Measurements from ENCODE around the gene LYRM4.

The LYRM4 gene

DNA sequence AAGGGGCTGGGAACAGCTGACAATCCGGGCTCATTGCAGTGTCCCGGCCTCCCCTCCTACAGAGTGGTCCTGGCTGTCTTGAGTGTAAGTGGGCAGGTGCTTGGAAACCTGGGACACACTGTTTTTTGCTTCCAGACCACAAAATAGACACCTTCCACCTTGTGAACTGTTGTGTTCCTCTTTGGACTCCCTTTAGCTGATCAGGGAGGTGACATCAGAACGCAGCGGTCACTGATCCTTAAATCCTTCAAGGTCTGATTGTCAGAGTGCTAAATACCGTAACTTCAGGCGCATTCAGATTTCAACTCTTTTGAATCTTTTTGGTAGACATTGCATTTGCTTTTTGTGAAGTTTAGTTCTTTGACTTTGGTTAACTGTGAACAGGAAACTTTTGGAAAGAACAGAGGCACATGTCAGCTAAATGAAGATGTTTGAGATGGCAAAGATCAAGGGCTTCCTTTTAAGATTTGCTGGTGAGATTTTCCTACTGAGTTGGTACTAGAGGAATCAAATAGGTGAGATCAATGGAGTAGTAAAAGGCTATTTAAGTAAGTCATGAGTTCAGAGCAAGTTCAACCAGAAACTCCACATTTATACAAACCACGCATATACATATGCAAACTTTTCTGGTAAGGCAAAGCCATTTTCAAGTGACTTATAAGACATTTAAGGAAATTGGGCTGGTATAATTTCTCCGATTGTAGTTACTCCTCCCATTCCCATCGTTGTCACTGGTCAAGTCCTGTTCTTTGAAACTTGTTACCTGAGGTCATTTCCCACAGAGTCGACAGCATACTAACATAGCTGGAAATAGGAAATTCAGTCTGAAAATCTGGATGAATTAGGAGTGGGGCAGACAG, 169.3 kb downstream of the LYRM4 start:
- DNase-seq, result no peak

GRCh38 chr6:5090603-5091002, 170.1 kb downstream of the LYRM4 start:
- DNase-seq, result no peak

GRCh38 chr6:5089481-5090438, 171.0 kb downstream of the LYRM4 start:
- DNase-seq, result no peak

- DNase-seq, result no peak
Measured at GRCh38 chr6:5088780-5089179, 172.0 kb downstream of the LYRM4 start.

DNA sequence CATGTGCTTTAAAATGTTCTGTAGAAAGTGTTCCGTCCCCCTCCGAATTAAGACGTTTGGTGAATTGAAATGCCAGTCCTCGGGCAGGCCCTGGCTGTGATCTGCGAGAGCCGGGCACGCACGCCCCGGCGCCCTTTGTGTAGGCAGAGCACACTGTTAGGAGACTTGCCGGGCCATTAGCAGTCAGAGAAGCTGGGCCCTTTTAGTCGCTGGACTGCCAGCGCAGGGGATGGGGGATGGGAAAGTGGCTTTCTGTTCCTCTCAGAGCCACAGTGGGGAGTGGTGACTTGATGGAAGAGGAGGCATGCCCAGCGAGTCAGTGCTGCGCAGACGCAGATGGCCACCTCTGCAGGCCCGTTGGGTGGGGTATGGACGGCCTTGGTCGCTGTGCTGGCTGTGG, 173.4 kb downstream of the LYRM4 start:
- DNase-seq, result no peak

- no peak for DNase-seq
Measured at GRCh38 chr6:5086294-5086890, 174.4 kb downstream of the LYRM4 start.

DNA sequence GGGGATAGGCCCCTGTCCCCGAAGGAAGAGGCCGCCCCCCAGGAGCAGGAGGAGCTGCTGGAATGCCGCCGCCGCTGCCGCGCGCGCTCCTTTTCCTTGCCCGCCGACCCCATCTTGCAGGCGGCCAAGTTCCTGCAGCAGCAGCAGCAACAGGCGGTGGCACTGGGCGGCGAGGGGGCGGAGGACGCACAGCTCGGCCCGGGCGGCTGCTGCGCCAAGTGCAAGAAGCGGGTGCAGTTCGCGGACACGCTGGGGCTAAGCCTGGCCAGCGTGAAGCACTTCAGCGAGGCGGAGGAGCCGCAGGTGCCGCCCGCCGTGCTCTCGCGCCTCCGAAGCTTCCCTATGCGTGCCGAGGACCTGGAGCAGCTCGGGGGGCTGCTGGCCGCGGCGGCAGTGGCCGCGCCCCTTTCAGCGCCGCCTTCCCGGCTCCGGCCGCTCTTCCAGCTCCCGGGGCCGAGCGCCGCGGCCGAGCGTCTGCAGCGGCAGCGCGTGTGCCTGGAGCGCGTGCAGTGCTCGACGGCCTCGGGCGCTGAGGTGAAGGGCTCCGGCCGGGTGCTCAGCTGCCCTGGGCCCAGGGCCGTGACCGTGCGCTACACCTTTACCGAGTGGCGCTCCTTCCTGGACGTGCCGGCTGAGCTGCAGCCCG, 175.0 kb downstream of the LYRM4 start:
- DNase-seq, result no peak

DNA sequence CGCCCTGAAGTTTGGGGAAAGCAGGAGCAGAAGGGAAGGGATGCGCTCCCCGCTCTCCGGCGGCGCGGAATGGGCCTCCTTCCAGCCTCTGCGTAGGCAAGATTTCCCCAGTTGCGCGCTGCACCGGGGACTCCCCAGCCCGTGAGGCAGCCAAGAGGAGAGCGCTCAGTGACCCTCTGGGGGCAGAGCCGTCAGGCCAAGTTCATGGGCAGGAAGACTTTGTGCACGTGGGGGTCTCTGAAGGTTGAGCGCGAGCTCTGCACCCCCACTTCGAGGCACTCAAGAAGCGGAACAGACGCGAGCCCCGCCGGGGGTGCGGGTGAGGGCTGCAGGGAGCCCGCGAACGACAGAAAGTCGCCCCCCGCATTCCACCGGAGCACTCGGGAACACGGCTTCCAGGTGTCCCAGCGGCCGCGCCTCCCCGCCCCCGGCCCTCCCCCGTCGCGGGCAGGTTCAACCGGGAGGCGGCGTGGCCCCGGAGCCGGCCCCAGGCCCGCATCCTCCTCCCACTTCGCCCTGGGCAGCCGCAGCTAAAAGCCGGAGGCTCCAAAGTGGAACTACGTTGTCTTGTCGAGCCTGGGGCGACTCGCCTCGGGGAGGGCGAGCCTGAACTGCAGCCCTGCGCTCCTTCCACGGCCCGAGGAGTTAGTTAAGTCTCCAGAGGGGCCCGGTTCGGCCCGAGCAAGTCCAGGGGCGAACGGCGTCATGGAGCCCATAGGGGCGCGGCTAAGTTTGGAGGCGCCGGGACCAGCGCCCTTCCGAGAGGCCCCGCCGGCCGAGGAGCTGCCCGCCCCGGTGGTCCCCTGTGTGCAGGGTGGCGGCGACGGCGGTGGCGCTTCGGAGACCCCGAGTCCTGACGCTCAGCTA, 175.7 kb downstream of the LYRM4 start, which contains the start of gene PPP1R3G:
Gene PPP1R3G (plus strand): TSS at position 561 of the 867 bp plus-strand sequence. CDS start 145 bp downstream, at position 706.
- DNase-seq, result no peak

DNA sequence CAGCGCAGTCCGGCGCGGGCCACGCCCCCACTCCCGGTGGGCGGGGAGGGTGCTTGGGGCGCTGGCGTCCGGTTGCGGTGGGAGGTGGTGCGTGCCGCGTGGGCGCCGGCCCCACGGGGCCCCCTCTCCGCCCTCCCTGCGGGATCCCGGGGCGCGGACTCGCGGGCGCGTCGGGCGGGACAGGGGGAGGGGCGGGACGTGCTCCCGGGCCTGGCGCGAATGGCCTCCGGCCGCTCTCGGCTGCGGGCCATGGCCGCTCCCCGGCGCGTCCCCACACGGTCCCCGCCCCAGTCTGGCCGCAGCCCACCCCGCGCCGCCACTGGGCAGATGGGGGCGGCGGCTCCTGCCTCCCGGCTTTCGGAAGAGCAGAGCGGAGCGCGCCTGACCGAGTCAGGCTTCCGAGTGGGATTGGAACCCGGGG, 176.4 kb downstream of the LYRM4 start:
- no peak for DNase-seq

GRCh38 chr6:5083813-5084359, 176.9 kb downstream of the LYRM4 start:
- DNase-seq, result no peak

GRCh38 chr6:5083307-5083583, 177.5 kb downstream of the LYRM4 start:
- no peak for DNase-seq

GRCh38 chr6:5082487-5083306, 178.1 kb downstream of the LYRM4 start:
- DNase-seq, result no peak

DNA sequence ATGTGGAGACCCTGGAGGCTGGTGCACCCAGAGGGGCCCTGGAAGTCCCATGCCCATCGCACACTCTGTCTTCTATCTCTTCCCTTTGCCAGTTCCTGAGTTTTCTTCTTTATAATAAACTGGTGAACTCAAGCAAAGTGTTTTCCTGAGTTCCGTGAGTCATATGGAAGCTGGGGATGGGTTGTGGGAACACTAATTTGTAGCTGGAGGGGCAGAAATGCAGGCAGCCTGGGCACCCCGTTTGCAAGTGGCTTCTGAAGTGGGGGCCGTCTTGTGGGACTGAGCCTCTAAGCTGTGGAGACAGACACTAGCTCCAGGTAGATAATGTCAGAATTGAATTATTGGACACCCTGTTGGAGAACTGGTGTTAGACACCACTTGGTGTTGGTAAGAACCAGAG, 178.8 kb downstream of the LYRM4 start:
- DNase-seq, result no peak

GRCh38 chr6:5081182-5081581, 179.6 kb downstream of the LYRM4 start:
- no peak for DNase-seq

GRCh38 chr6:5080574-5080973, 180.2 kb downstream of the LYRM4 start:
- no peak for DNase-seq

- DNase-seq, result no peak
Measured at GRCh38 chr6:5079692-5080091, 181.1 kb downstream of the LYRM4 start.

- no peak for DNase-seq
Measured at GRCh38 chr6:5078121-5078669, 182.6 kb downstream of the LYRM4 start.

GRCh38 chr6:5076931-5077330, 183.8 kb downstream of the LYRM4 start:
- no peak for DNase-seq

DNA sequence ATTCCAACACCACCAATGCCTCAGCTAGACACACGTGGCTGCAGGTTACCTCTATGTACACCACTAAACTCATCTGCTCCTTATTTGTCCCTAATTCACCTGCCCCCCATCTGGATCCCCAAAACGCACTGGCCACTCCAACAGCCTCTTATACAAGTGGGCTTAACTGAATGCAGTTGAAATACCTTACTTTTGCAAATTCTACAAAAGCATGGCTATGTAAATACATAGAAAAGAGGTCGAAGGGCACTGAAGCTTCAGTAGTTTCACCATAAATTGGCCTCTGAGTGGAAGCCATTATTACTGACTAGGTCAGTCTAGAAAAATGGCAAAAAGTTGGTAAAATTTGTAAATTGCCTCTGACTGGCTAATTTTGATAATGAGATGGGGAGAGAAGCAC, 186.8 kb downstream of the LYRM4 start:
- no peak for DNase-seq

DNA sequence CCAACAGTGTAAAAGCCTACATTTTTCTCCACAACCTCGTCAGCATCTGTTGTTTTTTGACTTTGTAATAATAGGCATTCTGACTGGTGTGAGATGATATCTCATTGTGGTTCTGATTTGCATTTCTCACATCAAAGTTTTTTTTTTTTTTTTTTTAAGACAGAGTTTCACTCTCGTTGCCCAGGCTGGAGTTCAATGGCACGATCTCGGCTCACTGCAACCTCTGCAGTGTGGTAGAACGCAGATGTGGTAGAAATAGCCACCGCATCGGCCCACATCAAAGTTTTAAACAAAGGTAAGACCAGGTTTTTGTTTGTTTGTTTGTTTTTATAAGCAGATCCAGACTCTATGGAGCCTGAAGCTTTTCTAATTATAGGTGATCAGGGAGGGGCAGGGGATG, 188.3 kb downstream of the LYRM4 start:
- DNase-seq, result no peak

Data from activated naive CD4-positive, alpha-beta T cell treated with anti-CD3 and anti-CD28 coated beads, Interleukin-2, amount 50 U/mL, for 16 hours (primary cell).